GM18873 (cell line): ENCODE results near the gene ABCA6.
"Not testable (repeated sequence)": the region's sequence is repeated elsewhere in the genome, so short reads cannot be mapped to it uniquely, and the experiment has no call there.

Source experiments
- ATAC-seq: cut with Tn5 transposase; IDR thresholded peaks from one replicate; pipeline ENCODE4 v1.9.1; 2021; ENCODE audit warnings: mild to moderate bottlenecking, moderate library complexity, moderate number of reproducible peaks; ENCODE audit not compliant: unreplicated experiment, low FRiP score

The ABCA6 gene

GRCh38 chr17:69141431-69142174 is at the start of gene ABCA6:
Gene ABCA6 (minus strand): TSS chr17:69141895. CDS start chr17:69140703, 1,192 bp downstream.
- ATAC-seq, result no peak

- ATAC-seq, result no peak
These were observed 47.1 kb upstream of the ABCA6 start for GRCh38 chr17:69188796-69189195.

- ATAC-seq, result no peak
These were observed 46.4 kb upstream of the ABCA6 start for GRCh38 chr17:69188064-69188463.

- no peak for ATAC-seq
These were observed 45.6 kb upstream of the ABCA6 start for GRCh38 chr17:69187294-69187693.

GRCh38 chr17:69179227-69179952 is 37.7 kb upstream of the ABCA6 start:
- no peak for ATAC-seq

- no peak for ATAC-seq
These were observed 34.7 kb upstream of the ABCA6 start for GRCh38 chr17:69176457-69176795.

- no peak for ATAC-seq
These were observed 34.1 kb upstream of the ABCA6 start for GRCh38 chr17:69175625-69176456.

- no peak for ATAC-seq
These were observed 33.5 kb upstream of the ABCA6 start for GRCh38 chr17:69175262-69175624.

GRCh38 chr17:69173118-69173517 is 31.4 kb upstream of the ABCA6 start:
- ATAC-seq, result no peak

- ATAC-seq, result no peak
These were observed 28.7 kb upstream of the ABCA6 start for GRCh38 chr17:69170377-69170776.

GRCh38 chr17:69168642-69169041 is 26.9 kb upstream of the ABCA6 start:
- ATAC-seq, result not testable (repeated sequence)

- no peak for ATAC-seq
These were observed 25.3 kb upstream of the ABCA6 start for GRCh38 chr17:69166957-69167356.

- no peak for ATAC-seq
These were observed 22.5 kb upstream of the ABCA6 start for GRCh38 chr17:69164206-69164605.

- ATAC-seq, result no peak
These were observed 17.7 kb upstream of the ABCA6 start for GRCh38 chr17:69159418-69159817.

GRCh38 chr17:69154267-69154666 is 12.6 kb upstream of the ABCA6 start:
- ATAC-seq, result no peak

GRCh38 chr17:69150333-69150732 is 8.6 kb upstream of the ABCA6 start:
- no peak for ATAC-seq

- ATAC-seq, result no peak
These were observed 5.8 kb upstream of the ABCA6 start for GRCh38 chr17:69147460-69147859.

GRCh38 chr17:69144331-69145255 is 2.9 kb upstream of the ABCA6 start:
- ATAC-seq, result no peak

- no peak for ATAC-seq
These were observed 2.1 kb upstream of the ABCA6 start for GRCh38 chr17:69143683-69144231.

- ATAC-seq, result no peak
These were observed 1.5 kb upstream of the ABCA6 start for GRCh38 chr17:69143151-69143550.
